GM23338 (cell line): Measurements from ENCODE around the gene OR8D1. TPM values are rescaled to one million over a fixed set of nuclear protein-coding genes. Genes with fewer than 3 reads are reported as not detected.

Source experiments
- ATAC-seq: fragments of 200-7000 bp; cut with Tn5 transposase; 3 replicates; pipeline ENCODE4 v1.9.1; 2020
- DNase-seq: peaks from one replicate; pipeline ENCODE4 v3.0.0-alpha.2; 2015; ENCODE audit warnings: low spot score
- H2AFZ ChIP-seq: fragments of 200-600 bp; sonication (generic); 2 replicates; pipeline ENCODE4 v1.8.0; 2016; ENCODE audit warnings: antibody characterized with exemption, mild to moderate bottlenecking, moderate library complexity
- H3F3A ChIP-seq: fragments of 200-600 bp; sonication (generic); replicated peaks from 2 replicates; pipeline ENCODE4 v1.8.0; 2017; ENCODE audit warnings: antibody characterized with exemption, mixed run types, low read depth
- H3K27ac ChIP-seq: fragments of 200-600 bp; sonication (generic); 2 replicates; pipeline ENCODE4 v1.6.1; 2016; ENCODE audit warnings: low read depth
- H3K27me3 ChIP-seq: fragments of 200-600 bp; sonication (generic); 2 replicates; pipeline ENCODE4 v1.8.0; 2016; ENCODE audit warnings: mild to moderate bottlenecking, mixed run types, moderate library complexity; ENCODE audit not compliant: insufficient read depth
- H3K36me3 ChIP-seq: fragments of 200-600 bp; sonication (generic); 2 replicates; pipeline ENCODE4 v1.8.0; 2016; ENCODE audit warnings: mild to moderate bottlenecking; ENCODE audit not compliant: insufficient read depth
- H3K4me1 ChIP-seq: fragments of 200-600 bp; sonication (generic); 2 replicates; pipeline ENCODE4 v1.8.0; 2016; ENCODE audit warnings: mild to moderate bottlenecking, moderate library complexity; ENCODE audit not compliant: insufficient read depth
- H3K4me2 ChIP-seq: fragments of 200-600 bp; sonication (generic); 2 replicates; pipeline ENCODE4 v1.7.1; 2017; ENCODE audit warnings: mixed run types
- H3K4me3 ChIP-seq: fragments of 200-600 bp; sonication (generic); 2 replicates; pipeline ENCODE4 v1.6.1; 2016; ENCODE audit warnings: mixed run types
- H3K79me2 ChIP-seq: fragments of 200-600 bp; sonication (generic); replicated peaks from 2 replicates; pipeline ENCODE4 v1.8.0; 2017; ENCODE audit warnings: mild to moderate bottlenecking; ENCODE audit not compliant: insufficient read depth
- H3K9me2 ChIP-seq: fragments of 200-600 bp; sonication (generic); 2 replicates; pipeline ENCODE4 v1.8.0; 2017; ENCODE audit not compliant: insufficient read depth
- H4K20me1 ChIP-seq: fragments of 200-600 bp; sonication (generic); replicated peaks from 2 replicates; pipeline ENCODE4 v1.8.0; 2017; ENCODE audit warnings: mild to moderate bottlenecking; ENCODE audit not compliant: insufficient read depth
- H3K27ac Mint-ChIP-seq: 2 replicates; pipeline ENCODE4 v1.8.0; 2020; ENCODE audit warnings: inconsistent platforms, mild to moderate bottlenecking, moderate library complexity, mixed read lengths
- H3K27me3 Mint-ChIP-seq: 3 replicates; pipeline ENCODE4 v1.8.0; 2022; ENCODE audit warnings: low read depth, mild to moderate bottlenecking, moderate library complexity, mixed read lengths, inconsistent platforms; ENCODE audit not compliant: insufficient read depth, poor library complexity
- H3K36me3 Mint-ChIP-seq: 3 replicates; pipeline ENCODE4 v1.8.0; 2021; ENCODE audit warnings: low read depth, mild to moderate bottlenecking, inconsistent platforms, moderate library complexity, mixed read lengths
- H3K4me1 Mint-ChIP-seq: 3 replicates; pipeline ENCODE4 v1.8.0; 2020; ENCODE audit warnings: mild to moderate bottlenecking, inconsistent platforms, mixed read lengths
- H3K4me3 Mint-ChIP-seq: 3 replicates; pipeline ENCODE4 v1.8.0; 2021; ENCODE audit warnings: moderate library complexity, mild to moderate bottlenecking, inconsistent platforms, mixed read lengths
- H3K9me3 Mint-ChIP-seq: 3 replicates; pipeline ENCODE4 v1.8.0; 2020; ENCODE audit warnings: moderate library complexity, mild to moderate bottlenecking, inconsistent platforms, mixed read lengths
- CREB1 ChIP-seq: fragments of 250-450 bp; sonication (Bioruptor Pico); IDR thresholded peaks from 2 replicates; pipeline ENCODE4 v1.5.0; 2020; ENCODE audit warnings: low read depth, mild to moderate bottlenecking, moderate library complexity
- CTCF ChIP-seq, 2 experiments: fragments of 200-600 bp in 1 of 2; sonication (generic) in 1 of 2; conservative IDR thresholded peaks; 2 replicates each; pipeline versions ENCODE4 v1.5.1 to v1.6.1; 2016 to 2017; ENCODE audit warnings: antibody characterized with exemption in 2 of 2, low read depth in 2 of 2, mild to moderate bottlenecking in 2 of 2, moderate library complexity in 1 of 2
- ETS1 ChIP-seq: IDR thresholded peaks from 2 replicates; pipeline ENCODE4 v1.6.1; 2016; ENCODE audit warnings: antibody characterized with exemption
- EZH2 ChIP-seq: fragments of 200-600 bp; sonication (generic); IDR thresholded peaks from one replicate; pipeline ENCODE4 v1.8.0; 2017; ENCODE audit warnings: antibody characterized with exemption, mild to moderate bottlenecking, low read depth; ENCODE audit not compliant: unreplicated experiment
- EZH2phosphoT487 ChIP-seq: fragments of 200-600 bp; sonication (generic); IDR thresholded peaks from one replicate; pipeline ENCODE4 v1.8.1; 2018; ENCODE audit warnings: antibody characterized with exemption; ENCODE audit not compliant: unreplicated experiment
- JUNB ChIP-seq: IDR thresholded peaks from one replicate; pipeline ENCODE4 v1.6.1; 2016; ENCODE audit warnings: antibody characterized with exemption; ENCODE audit not compliant: unreplicated experiment
- NANOG ChIP-seq: IDR thresholded peaks from 2 replicates; pipeline ENCODE4 v1.6.1; 2016; ENCODE audit warnings: antibody characterized with exemption, borderline replicate concordance
- POLR2AphosphoS5 ChIP-seq: IDR thresholded peaks from 2 replicates; pipeline ENCODE4 v1.6.1; 2016; ENCODE audit warnings: antibody characterized with exemption, low read depth
- REST ChIP-seq: IDR thresholded peaks from one replicate; pipeline ENCODE4 v1.6.1; 2018; ENCODE audit warnings: antibody characterized with exemption; ENCODE audit not compliant: unreplicated experiment
- STAT1 ChIP-seq: IDR thresholded peaks from one replicate; pipeline ENCODE4 v1.6.1; 2016; ENCODE audit warnings: antibody characterized with exemption; ENCODE audit not compliant: unreplicated experiment
- ZNF114 ChIP-seq: fragments of 250-450 bp; sonication (Bioruptor Pico); IDR thresholded peaks from 2 replicates; pipeline ENCODE4 v1.5.0; 2020; ENCODE audit warnings: mild to moderate bottlenecking, moderate library complexity
- ZNF331 ChIP-seq: fragments of 250-450 bp; sonication (Bioruptor Pico); IDR thresholded peaks from 2 replicates; pipeline ENCODE4 v1.5.0; 2020; ENCODE audit warnings: low read depth, mild to moderate bottlenecking, moderate library complexity
- ZNF462 ChIP-seq: fragments of 250-450 bp; sonication (Bioruptor Pico); IDR thresholded peaks from 2 replicates; pipeline ENCODE4 v1.5.0; 2020; ENCODE audit warnings: mild to moderate bottlenecking, moderate library complexity
- polyA plus RNA-seq: library from polyadenylated mRNA; unstranded; fragments of >200 nt; fragmentation: Nextera tagmentation; extraction: Ambion mirVana; gene quantifications from 2 replicates; pipeline ENCODE4 v1.2.1, GENCODE V29; 2016
- total RNA-seq: library from RNA; depleted of rRNA; stranded (reverse); fragments of >200 nt; shearing (Covaris generic); gene quantifications from 2 replicates; pipeline ENCODE4 v1.2.3, GENCODE V29; 2014

The OR8D1 gene
- total and polyA plus RNA-seq, 2 experiments from 2014 or later: not detected

- Histone ChIP-seq H3K79me2 (no peaks in the 10 kb centered on the region), H3K27me3 (no peaks in the 10 kb centered on the region), H3K27ac (no peak within 1 kb of the TSS), H3K4me3 (no peak within 1 kb of the TSS), H2AFZ (peak within 1 kb of the TSS; percentile 58; the same call in 1 of the 2 replicates), H3K9me2 (no peaks in the 10 kb centered on the region), H3K4me1 (no peaks in the 10 kb centered on the region), H3K36me3 (no peaks in the 10 kb centered on the region), H3K4me2 (no peak within 1 kb of the TSS), H4K20me1 (no peaks in the 10 kb centered on the region), H3F3A (no peaks in the 10 kb centered on the region)
- Mint-ChIP-seq H3K9me3 (peaks cover 3% of the 10 kb centered on the region; the same call in 1 of the 3 replicates), H3K27me3 (peaks cover 3% of the 10 kb centered on the region), H3K4me3 (no peak within 1 kb of the TSS), H3K36me3 (no peaks in the 10 kb centered on the region), H3K4me1 (no peaks in the 10 kb centered on the region), H3K27ac (no peak within 1 kb of the TSS)
- no peak for DNase-seq
- no peak for TF ChIP-seq EZH2phosphoT487
- TF ChIP-seq CTCF (conservative IDR thresholded peaks at IDR 0.05; ENCODE audit: low read depth in 2 of 2): no peak
- no peak for TF ChIP-seq ZNF462
- no peak for TF ChIP-seq STAT1
- no peak for TF ChIP-seq REST
- TF ChIP-seq JUNB: no peak
- TF ChIP-seq ETS1: no peak
- TF ChIP-seq CREB1 (CRISPR knock-in tag): no peak
- no peak for TF ChIP-seq EZH2
- TF ChIP-seq ZNF114 (CRISPR knock-in tag): no peak
- TF ChIP-seq ZNF331 (CRISPR knock-in tag): no peak
- TF ChIP-seq POLR2AphosphoS5: no peak
- no peak for TF ChIP-seq NANOG
- no peak for ATAC-seq
These were observed 6.3 kb upstream of the OR8D1 start, which contains the start of gene OR8D2 for GRCh38 chr11:124320097-124320496. Gene OR8D2 (minus strand): TSS chr11:124320197. CDS start chr11:124320197, 0 bp downstream.
